SK-N-SH (cell line): ENCODE results near the gene DPEP1. TPM values are rescaled to one million over a fixed set of nuclear protein-coding genes. Genes with fewer than 3 reads are reported as not detected.
"Not testable (repeated sequence)": the region's sequence is repeated elsewhere in the genome, so short reads cannot be mapped to it uniquely, and the experiment has no call there.

ENCODE experiments used
- CTCF ChIA-PET: fragments of 300-600, 350-600 bp; formaldehyde crosslinking; extraction: SDS; loops from one replicate; lab custom pipeline; 2021; lab: Yijun Ruan, JAX
- POLR2A ChIA-PET: fragments of 350-600 bp; sonication (Branson Sonifier 250); formaldehyde crosslinking; extraction: SDS; loops from one replicate; lab custom pipeline; 2020; ENCODE audit warnings: antibody characterized with exemption, inconsistent platforms; lab: Yijun Ruan, JAX
- DNase-seq: peaks from one replicate; pipeline ENCODE4 v3.0.0; 2012
- H2AFZ ChIP-seq: fragments of 200-600 bp; sonication (generic); 2 replicates; pipeline ENCODE4 v1.8.1; 2016; ENCODE audit warnings: antibody characterized with exemption, mild to moderate bottlenecking, low read depth
- H3F3A ChIP-seq: fragments of 200-600 bp; sonication (generic); replicated peaks from 2 replicates; pipeline ENCODE3; 2016; ENCODE audit warnings: antibody characterized with exemption, mild to moderate bottlenecking; ENCODE audit not compliant: insufficient read depth
- H3K27ac ChIP-seq, 2 experiments: fragments of 200-500 bp in 1 of 2; fragments of 200-600 bp in 1 of 2; sonication (Bioruptor generic) in 1 of 2; sonication (generic), shearing (Covaris generic) in 1 of 2; 2 replicates each; pipeline versions ENCODE4 v1.5.1 to v1.6.1; 2014 to 2016; ENCODE audit warnings: low read depth in 2 of 2, inconsistent platforms in 1 of 2, low read length in 1 of 2, mild to moderate bottlenecking in 1 of 2, mixed read lengths in 1 of 2
- H3K27me3 ChIP-seq: fragments of 200-600 bp; sonication (generic), shearing (Covaris generic); 2 replicates; pipeline ENCODE4 v1.6.1; 2016; ENCODE audit warnings: mixed run types; ENCODE audit not compliant: insufficient read depth
- H3K36me3 ChIP-seq, 2 experiments: fragments of 200-500 bp in 1 of 2; fragments of 200-600 bp in 1 of 2; sonication (Bioruptor generic) in 1 of 2; sonication (generic) in 1 of 2; replicated peaks in 1 of 2; 2 replicates each; pipeline versions ENCODE3 to v1.5.1; 2014 to 2016; ENCODE audit warnings: low read length in 1 of 2, mild to moderate bottlenecking in 1 of 2; ENCODE audit not compliant: insufficient read depth in 2 of 2, control insufficient read depth in 1 of 2
- H3K4me1 ChIP-seq, 2 experiments: fragments of 200-500 bp in 1 of 2; fragments of 200-600 bp in 1 of 2; sonication (Bioruptor generic) in 1 of 2; sonication (generic), shearing (Covaris generic) in 1 of 2; 2 replicates each; pipeline versions ENCODE4 v1.5.1 to v1.6.1; 2014 to 2016; ENCODE audit warnings: low read depth in 1 of 2, low read length in 1 of 2, mixed run types in 1 of 2; ENCODE audit not compliant: insufficient read depth in 2 of 2, control insufficient read depth in 1 of 2
- H3K4me2 ChIP-seq: fragments of 200-600 bp; sonication (generic), shearing (Covaris generic); 2 replicates; pipeline ENCODE4 v1.6.1; 2017; ENCODE audit warnings: mixed run types
- H3K4me3 ChIP-seq, 2 experiments: fragments of 200-500 bp in 1 of 2; fragments of 200-600 bp in 1 of 2; sonication (Bioruptor generic) in 1 of 2; sonication (generic), shearing (Covaris generic) in 1 of 2; 2 replicates each; pipeline versions ENCODE4 v1.5.1 to v1.8.1; 2014 to 2016; ENCODE audit warnings: low read depth in 2 of 2, inconsistent platforms in 1 of 2, low read length in 1 of 2, mild to moderate bottlenecking in 1 of 2, mixed read lengths in 1 of 2, moderate library complexity in 1 of 2
- H3K79me2 ChIP-seq: fragments of 200-600 bp; sonication (generic); 2 replicates; pipeline ENCODE4 v1.8.1; 2017; ENCODE audit warnings: mild to moderate bottlenecking; ENCODE audit not compliant: insufficient read depth
- H3K9ac ChIP-seq: fragments of 200-600 bp; sonication (generic); 2 replicates; pipeline ENCODE4 v1.6.1; 2017; ENCODE audit warnings: mixed run types
- H3K9me2 ChIP-seq: fragments of 200-600 bp; sonication (generic); 2 replicates; pipeline ENCODE4 v1.6.1; 2017; ENCODE audit warnings: mixed run types
- H3K9me3 ChIP-seq: fragments of 200-600 bp; sonication (generic); 2 replicates; pipeline ENCODE4 v1.6.1; 2017; ENCODE audit warnings: mixed run types, mild to moderate bottlenecking, moderate library complexity
- H4K20me1 ChIP-seq: fragments of 200-600 bp; sonication (generic); 2 replicates; pipeline ENCODE4 v1.6.1; 2017; ENCODE audit warnings: mild to moderate bottlenecking, mixed run types; ENCODE audit not compliant: insufficient read depth
- FOXJ3 ChIP-seq: sonication (generic); formaldehyde crosslinking; IDR thresholded peaks from 2 replicates; pipeline ENCODE4 v1.5.1; 2020; ENCODE audit warnings: mild to moderate bottlenecking, missing genetic modification reagents
- JUND ChIP-seq: IDR thresholded peaks from 2 replicates; pipeline ENCODE4 v1.4.0; 2012
- MEF2A ChIP-seq: IDR thresholded peaks from 2 replicates; pipeline ENCODE4 v1.4.0; 2012; ENCODE audit warnings: low read depth, borderline replicate concordance
- NRF1 ChIP-seq: IDR thresholded peaks from 2 replicates; pipeline ENCODE4 v1.6.1; 2012; ENCODE audit warnings: low read depth, mild to moderate bottlenecking, low read length
- PBX3 ChIP-seq: IDR thresholded peaks from 2 replicates; pipeline ENCODE4; 2012
- RCOR1 ChIP-seq: fragments of 150-350 bp; IDR thresholded peaks from 2 replicates; pipeline ENCODE4 v1.6.1; 2017; ENCODE audit warnings: antibody characterized with exemption, low read length
- REST ChIP-seq: IDR thresholded peaks from 2 replicates; pipeline ENCODE4 v1.6.1; 2012; ENCODE audit warnings: mild to moderate bottlenecking, low read depth, low read length, moderate library complexity
- SMC3 ChIP-seq: IDR thresholded peaks from 2 replicates; pipeline ENCODE4 v1.6.1; 2012; ENCODE audit warnings: low read depth, low read length, improper control_type of control experiment
- WGBS: methylation state at CpG from one replicate; pipeline ENCODE4 v1.1.6; 2017; ENCODE audit warnings: low lambda C conversion rate; 5-methylcytosine and 5-hydroxymethylcytosine counted together
- polyA plus RNA-seq, 3 experiments: library from polyadenylated mRNA; depleted of rRNA; stranded (reverse); fragments of >200 nt; gene quantifications; 2 replicates each; pipeline ENCODE4 v1.2.3, GENCODE V29; 2012

Gene DPEP1
- polyA plus RNA-seq, 1 of the 3 experiments (the other 2 are of a cell fraction): 0.05 TPM

GRCh38 chr16:89586218-89586617, 27.2 kb upstream of the DPEP1 start:
- Histone ChIP-seq H3K9me2 (no peaks in the 10 kb centered on the region), H3K27me3 (no peaks in the 10 kb centered on the region), H3K79me2 (no peaks in the 10 kb centered on the region), H4K20me1 (no peaks in the 10 kb centered on the region), H3K4me1 (peaks cover 5 to 12% of the 10 kb centered on the region in 2 experiments; a peak in 3 of 4 replicates), H2AFZ (no peak overlapping the region), H3K4me3 (no peak overlapping the region), H3K4me2 (no peak overlapping the region), H3F3A (peaks cover 4% of the 10 kb centered on the region), H3K27ac (no peak overlapping the region), H3K9ac (no peak overlapping the region), H3K36me3 (no peaks in the 10 kb centered on the region), H3K9me3 (no peaks in the 10 kb centered on the region)
- WGBS: no CpG with 5 or more reads among the region's 7 CpGs
- ChIA-PET POLR2A (no interaction called here), CTCF (no interaction called here)
- peak; percentile 35 for DNase-seq
- TF ChIP-seq NRF1: no peak
- TF ChIP-seq RCOR1: no peak
- TF ChIP-seq REST: no peak
- no peak for TF ChIP-seq FOXJ3 (CRISPR knock-in tag)
- TF ChIP-seq MEF2A: no peak
- TF ChIP-seq PBX3: no peak
- TF ChIP-seq SMC3: no peak

- Histone ChIP-seq H3K4me2 (no peak overlapping the region), H3K79me2 (no peaks in the 10 kb centered on the region), H3K9me3 (no peaks in the 10 kb centered on the region), H3K9me2 (no peaks in the 10 kb centered on the region), H2AFZ (no peak overlapping the region), H4K20me1 (no peaks in the 10 kb centered on the region), H3K27me3 (no peaks in the 10 kb centered on the region), H3K4me1 (peaks cover 5 to 7% of the 10 kb centered on the region in 2 experiments; a peak in 3 of 4 replicates), H3K36me3 (no peaks in the 10 kb centered on the region), H3K9ac (no peak overlapping the region), H3F3A (peaks cover 4% of the 10 kb centered on the region), H3K4me3 (no peak overlapping the region), H3K27ac (no peak overlapping the region)
- no peak for TF ChIP-seq JUND
- ChIA-PET POLR2A (no interaction called here), CTCF (no interaction called here)
- DNase-seq: peak; percentile 74
- 78% methylated on average over 19 of the region's 25 CpGs for WGBS
These were observed 26.6 kb upstream of the DPEP1 start for GRCh38 chr16:89586853-89587252.

GRCh38 chr16:89587676-89588075, 25.8 kb upstream of the DPEP1 start:
- H3K27ac ChIP-seq, H3K79me2 ChIP-seq, H3K36me3 ChIP-seq, CTCF ChIA-PET, H2AFZ ChIP-seq, H3K4me2 ChIP-seq, POLR2A ChIA-PET, H3K9me2 ChIP-seq, H3K4me1 ChIP-seq, H3K27me3 ChIP-seq, H3K4me3 ChIP-seq, H3F3A ChIP-seq, H3K9me3 ChIP-seq, H4K20me1 ChIP-seq, DNase-seq, H3K9ac ChIP-seq: not testable (repeated sequence)
- WGBS: 99% methylated on average over 10 of the region's 36 CpGs
